Measurements from ENCODE around the gene SLC4A4. TPM values are rescaled to one million over a fixed set of nuclear protein-coding genes. Genes with fewer than 3 reads are reported as not detected.

The SLC4A4 gene
- total and polyA plus RNA-seq, 10 of the 15 experiments (the other 5 are each of a cell fraction or from before 2014, with no cell fraction given) = 0.05 to 0.44 (median 0.18) TPM

GRCh38 chr4:71333960-71334359 lies 4.9 kb upstream of the SLC4A4 start:
- RAD21 ChIA-PET (ENCODE audit: unreplicated experiment) = no interaction called here
- POLR2A ChIA-PET = no interaction called here
- SMC1A ChIA-PET (ENCODE audit: uncharacterized antibody, unreplicated experiment) = interaction anchor here (1.4 to 1.5 kb wide), 2 partner anchors 8 to 20 kb away, joined by 3 to 4 read pairs; no protein-coding TSS in a partner anchor
- no peaks in the 10 kb centered on the region; the same call in 1 of the 2 replicates for H3K4me1 ChIP-seq (ENCODE audit: control insufficient read depth, insufficient read depth, low read length)
- H3K27ac ChIP-seq (ENCODE audit: control insufficient read depth, insufficient read depth) = no peak overlapping the region
- H3K9ac ChIP-seq (ENCODE audit: control insufficient read depth, insufficient read depth, low read length) = no peak overlapping the region
- H3K4me2 ChIP-seq (ENCODE audit: control insufficient read depth, insufficient read depth) = no peak overlapping the region
- H3K27me3 ChIP-seq (replicated peaks in 1 of 2; ENCODE audit: control insufficient read depth in 2 of 2, insufficient read depth in 2 of 2, low read length in 1 of 2) = no peaks in the 10 kb centered on the region; a peak in 1 of 4 replicates
- DNase-seq (ENCODE audit: low read depth, low spot score) (no peak), ATAC-seq (no peak), FAIRE-seq (no peak)
- no peaks in the 10 kb centered on the region for H3K36me3 ChIP-seq (ENCODE audit: control insufficient read depth in 2 of 2, insufficient read depth in 2 of 2, low read length in 1 of 2)
- H4K20me1 ChIP-seq (ENCODE audit: control insufficient read depth, insufficient read depth) = no peaks in the 10 kb centered on the region
- no TSS peak for BruUV-seq (replicated peaks)
- H3K9me3 ChIP-seq (replicated peaks; ENCODE audit: control insufficient read depth, insufficient read depth, low read length) = no peaks in the 10 kb centered on the region
- CTCF ChIA-PET = interaction anchor here (1.4 kb wide), 1 partner anchor 149 kb away, joined by 3 read pairs; no protein-coding TSS in a partner anchor
- no peak overlapping the region for H3K4me3 ChIP-seq
- H3K79me2 ChIP-seq (ENCODE audit: control insufficient read depth, insufficient read depth, low read length) = no peaks in the 10 kb centered on the region
- no peak overlapping the region for H2AFZ ChIP-seq (ENCODE audit: control insufficient read depth, low read depth, low read length)
- in situ Hi-C loops (cut with MboI) = no loop called here
- intact Hi-C loops (cut with micrococcal nuclease; ENCODE audit: unreplicated experiment) = no loop called here
- TF ChIP-seq EP300 (IDR thresholded peaks at IDR 0.05; ENCODE audit: borderline replicate concordance in 1 of 2, control insufficient read depth in 1 of 2, low read depth in 2 of 2, low read length in 2 of 2) (no peak), ZNF274 (IDR thresholded peaks at IDR 0.05; ENCODE audit: insufficient read depth, insufficient read length) (no peak), NFYB (IDR thresholded peaks at IDR 0.05; ENCODE audit: insufficient read depth, low read depth, low read length) (no peak), IKZF1 (conservative IDR thresholded peaks at IDR 0.05) (no peak), MYB (IDR thresholded peaks at IDR 0.05; ENCODE audit: borderline replicate concordance, low read depth, low read length) (no peak), ZNF207 (IDR thresholded peaks at IDR 0.05; ENCODE audit: borderline replicate concordance) (no peak), ZBTB4 (CRISPR knock-in tag; IDR thresholded peaks at IDR 0.05) (no peak), BCLAF1 (IDR thresholded peaks at IDR 0.05) (no peak), BCL3 (IDR thresholded peaks at IDR 0.05; ENCODE audit: borderline replicate concordance, insufficient read depth, low read depth, low read length, poor library complexity, severe bottlenecking) (no peak), FOS (IDR thresholded peaks at IDR 0.05; ENCODE audit: borderline replicate concordance, extremely low read depth, insufficient read length) (no peak), ZBTB11 (CRISPR knock-in tag; IDR thresholded peaks at IDR 0.05) (no peak), SMC3 (IDR thresholded peaks at IDR 0.05; ENCODE audit: borderline replicate concordance, low read length) (no peak)

Data from GM12878 (cell line).